Measurements from ENCODE around the gene TBCD. TPM values are rescaled to one million over a fixed set of nuclear protein-coding genes. Genes with fewer than 3 reads are reported as not detected.

TBCD gene
- total RNA-seq, 1 experiment from 2014 or later = 129 TPM

- Histone ChIP-seq H3K79me1 (ENCODE audit: insufficient read depth, low read depth, low read length, poor library complexity, severe bottlenecking) (no peaks in the 10 kb centered on the region), H2AK5ac (ENCODE audit: insufficient read length, low read length) (no peak overlapping the region), H3K23me2 (ENCODE audit: insufficient read length, low read depth, low read length, poor library complexity, severe bottlenecking) (peaks cover 3% of the 10 kb centered on the region), H3K23ac (ENCODE audit: insufficient read length, low read depth, low read length) (no peak overlapping the region), H2BK15ac (ENCODE audit: low read depth, low read length) (no peak overlapping the region), H4K20me1 (ENCODE audit: control insufficient read depth, insufficient read depth, insufficient read length) (no peaks in the 10 kb centered on the region), H2BK5ac (ENCODE audit: insufficient read length, low read length) (no peak overlapping the region), H2BK20ac (ENCODE audit: low read depth, low read length, poor library complexity, severe bottlenecking) (no peak overlapping the region), H3K4me2 (ENCODE audit: insufficient read depth, insufficient read length, low read length) (no peak overlapping the region), H3K79me2 (ENCODE audit: insufficient read depth, low read length) (no peaks in the 10 kb centered on the region; the same call in 1 of the 2 replicates), H2AFZ (ENCODE audit: low read length) (no peak overlapping the region), H3K4ac (ENCODE audit: low read depth, low read length) (no peak overlapping the region), H4K5ac (ENCODE audit: insufficient read length, low read depth, low read length) (no peak overlapping the region), H3K18ac (ENCODE audit: insufficient read length, low read depth, low read length) (no peak overlapping the region), H3K56ac (ENCODE audit: insufficient read length, low read depth, low read length) (no peak overlapping the region), H3T11ph (ENCODE audit: low read length) (no peak overlapping the region), H3K27me3 (ENCODE audit: insufficient read depth, low read length) (no peaks in the 10 kb centered on the region), H3K27ac (ENCODE audit: insufficient read length, low read depth, low read length) (no peak overlapping the region), H2BK12ac (ENCODE audit: insufficient read length, low read depth, low read length) (no peak overlapping the region), H3K9ac (ENCODE audit: extremely low read depth, insufficient read length, low read length) (no peak overlapping the region), H3K9me3 (ENCODE audit: control insufficient read depth, low read depth, low read length) (no peaks in the 10 kb centered on the region), H3K14ac (ENCODE audit: insufficient read depth, low read length) (no peak overlapping the region), H3K4me1 (ENCODE audit: insufficient read depth, low read length) (no peaks in the 10 kb centered on the region), H2BK120ac (ENCODE audit: low read depth, low read length, poor library complexity, severe bottlenecking) (no peak overlapping the region), H4K8ac (replicated peaks; ENCODE audit: insufficient read length, low read depth, low read length) (no peak overlapping the region), H4K91ac (ENCODE audit: insufficient read length, low read depth, low read length) (no peak overlapping the region)
- H3K27ac Mint-ChIP-seq = peak overlapping the region in 2 of 3 experiments; percentile 15 to 85; a peak in 3 of 7 replicates
- no peak for DNase-seq
- TF ChIP-seq CTCF (conservative IDR thresholded peaks at IDR 0.05) = no peak
- no CpG with 5 or more reads among the region's 8 CpGs for WGBS (ENCODE audit: extremely low coverage, insufficient read length, low lambda C conversion rate)
- H3K27me3 Mint-ChIP-seq (ENCODE audit: low read depth) = no peaks in the 10 kb centered on the region
- peaks cover 15 to 27% of the 10 kb centered on the region in 2 experiments for H3K4me1 Mint-ChIP-seq
- H3K9me3 Mint-ChIP-seq = no peaks in the 10 kb centered on the region
- H3K4me3 Mint-ChIP-seq = no peak overlapping the region
- peaks cover 2 to 4% (median 3%) of the 10 kb centered on the region in 3 experiments for H3K36me3 Mint-ChIP-seq (ENCODE audit: insufficient read depth in 1 of 3, low read depth in 3 of 3)
Observed at GRCh38 chr17:82862191-82862590, 110.3 kb downstream of the TBCD start.
